NCI-H2029 (cell line): ENCODE data around the gene PRDX5.

Experiments
- DNase-seq: peaks from one replicate; lab custom pipeline; 2025; lab: John Stamatoyannopoulos, UW

The PRDX5 gene

GRCh38 chr11:64347193-64347867 lies 29.4 kb downstream of the PRDX5 start:
- no peak for DNase-seq

DNA sequence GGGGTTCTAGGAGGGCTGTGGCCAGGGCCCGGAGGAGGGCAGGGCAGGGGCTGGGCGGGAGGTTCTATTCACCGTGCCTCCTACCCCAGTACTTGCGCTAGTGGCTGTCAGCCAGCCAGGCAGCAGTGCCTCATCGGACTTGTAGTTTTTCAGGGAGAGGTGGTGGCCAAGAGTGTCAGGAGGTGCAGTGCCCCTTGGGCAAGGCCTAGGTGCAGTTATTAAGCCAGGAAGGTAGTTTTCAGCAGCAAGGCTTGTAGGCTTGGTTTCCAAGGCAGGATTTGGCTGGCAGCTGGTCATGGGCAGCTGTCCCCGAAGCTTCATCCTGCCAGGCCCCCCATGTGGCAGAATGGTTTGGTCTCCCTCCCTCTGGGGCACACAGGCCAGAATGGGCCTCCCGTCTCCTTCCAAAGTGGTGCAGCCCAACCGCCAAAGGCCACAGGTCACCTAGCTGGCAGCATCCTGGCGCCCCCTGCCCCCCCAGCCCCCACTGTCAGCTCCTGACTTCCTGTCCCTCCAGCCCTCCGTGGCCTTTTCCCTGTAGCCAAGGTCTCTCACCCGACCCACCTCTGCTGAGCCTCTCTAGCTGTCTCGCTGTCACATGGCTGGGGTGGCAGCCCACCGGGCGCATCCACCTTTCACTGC lies 30.6 kb downstream of the PRDX5 start:
- DNase-seq = no peak

DNA sequence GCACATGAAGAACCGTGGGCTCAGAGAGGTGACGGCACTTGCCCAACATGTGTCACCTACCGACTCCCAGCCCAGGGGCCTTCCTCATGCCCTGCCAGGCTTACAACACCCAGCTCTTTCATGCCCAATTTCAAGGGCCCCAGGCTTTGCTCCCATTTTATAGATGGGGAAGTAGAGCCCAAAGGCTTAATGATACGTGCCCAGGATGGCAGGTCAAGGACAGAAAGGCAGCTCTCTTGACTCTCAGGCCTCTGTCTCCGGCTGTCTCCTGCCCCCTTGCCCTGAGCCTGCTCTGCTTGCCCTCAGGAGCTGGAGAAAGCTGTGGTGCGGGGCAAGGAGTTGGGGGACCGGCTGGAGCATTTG lies 31.1 kb downstream of the PRDX5 start:
- DNase-seq = no peak

DNA sequence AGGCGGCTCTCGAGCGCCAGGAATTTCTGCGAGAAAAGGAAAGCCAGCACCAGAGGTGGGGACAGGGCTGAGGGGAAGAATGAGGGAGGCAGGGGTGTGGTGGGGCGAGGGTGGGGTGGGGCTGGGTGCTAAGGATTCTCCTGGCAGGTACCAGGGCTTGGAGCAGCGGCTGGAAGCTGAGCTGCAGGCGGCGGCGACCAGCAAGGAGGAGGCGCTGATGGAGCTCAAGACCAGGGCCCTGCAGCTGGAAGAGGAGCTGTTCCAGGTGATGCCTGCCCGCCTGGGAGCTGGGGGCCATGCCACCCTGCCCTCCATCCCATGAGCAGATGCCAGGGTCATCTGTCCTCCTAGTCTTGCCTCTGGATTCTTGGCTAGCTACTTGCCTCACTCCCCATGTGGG lies 31.5 kb downstream of the PRDX5 start:
- DNase-seq = no peak

DNA sequence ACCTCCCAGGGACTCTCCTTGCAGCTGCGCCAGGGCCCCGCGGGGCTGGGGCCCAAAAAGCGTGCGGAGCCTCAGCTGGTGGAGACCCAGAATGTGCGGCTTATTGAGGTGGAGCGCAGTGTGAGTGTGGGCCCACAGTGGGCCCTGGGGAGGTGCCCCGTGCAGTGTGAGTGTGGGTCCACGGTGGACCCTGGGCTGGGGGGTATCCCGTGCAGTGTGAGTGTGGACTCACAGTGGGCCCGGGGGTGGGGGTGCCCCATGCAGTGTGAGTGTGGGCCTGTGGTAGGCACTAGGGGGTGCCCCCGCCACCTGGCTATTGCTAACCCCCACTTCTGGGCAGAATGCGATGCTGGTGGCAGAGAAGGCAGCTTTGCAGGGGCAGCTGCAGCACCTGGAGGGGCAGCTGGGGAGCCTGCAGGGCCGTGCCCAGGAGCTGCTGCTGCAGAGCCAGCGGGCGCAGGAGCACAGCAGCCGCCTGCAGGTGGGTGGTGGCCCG lies 33.3 kb downstream of the PRDX5 start:
- no peak for DNase-seq

DNA sequence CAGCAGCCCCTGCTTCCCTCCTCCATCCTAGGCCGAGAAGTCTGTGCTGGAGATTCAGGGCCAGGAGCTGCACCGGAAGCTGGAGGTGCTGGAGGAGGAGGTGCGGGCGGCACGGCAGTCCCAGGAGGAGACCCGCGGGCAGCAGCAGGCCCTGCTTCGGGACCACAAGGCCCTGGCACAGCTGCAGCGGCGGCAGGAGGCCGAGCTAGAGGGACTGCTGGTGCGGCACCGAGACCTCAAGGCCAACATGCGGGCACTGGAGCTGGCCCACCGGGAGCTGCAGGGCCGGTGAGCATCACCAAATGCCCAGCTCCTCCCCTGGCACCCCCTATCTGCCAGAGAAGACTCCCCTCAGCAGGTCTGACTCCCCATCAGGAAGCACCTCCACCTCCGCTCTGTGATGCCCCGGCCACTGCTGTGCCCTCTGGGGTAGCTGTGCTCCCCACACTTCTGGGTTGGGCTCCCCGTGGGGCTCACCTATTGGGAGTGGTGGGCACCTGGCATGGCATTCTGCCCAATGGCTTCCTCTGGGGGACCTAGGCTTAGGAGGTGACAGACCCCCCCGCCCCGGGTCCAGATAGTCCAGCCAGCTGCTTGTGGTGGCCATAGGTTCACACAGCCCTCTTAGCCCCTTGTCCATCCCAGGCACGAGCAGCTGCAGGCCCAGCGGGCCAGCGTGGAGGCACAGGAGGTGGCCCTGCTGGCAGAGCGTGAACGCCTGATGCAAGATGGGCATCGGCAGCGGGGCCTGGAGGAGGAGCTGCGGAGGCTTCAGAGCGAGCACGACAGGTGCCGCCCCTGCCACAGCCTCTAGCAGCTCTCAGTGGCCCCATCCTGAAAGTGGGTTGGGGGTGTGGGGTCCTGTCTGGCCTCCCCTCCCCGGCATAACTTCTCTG lies 34.4 kb downstream of the PRDX5 start:
- no peak for DNase-seq

DNA sequence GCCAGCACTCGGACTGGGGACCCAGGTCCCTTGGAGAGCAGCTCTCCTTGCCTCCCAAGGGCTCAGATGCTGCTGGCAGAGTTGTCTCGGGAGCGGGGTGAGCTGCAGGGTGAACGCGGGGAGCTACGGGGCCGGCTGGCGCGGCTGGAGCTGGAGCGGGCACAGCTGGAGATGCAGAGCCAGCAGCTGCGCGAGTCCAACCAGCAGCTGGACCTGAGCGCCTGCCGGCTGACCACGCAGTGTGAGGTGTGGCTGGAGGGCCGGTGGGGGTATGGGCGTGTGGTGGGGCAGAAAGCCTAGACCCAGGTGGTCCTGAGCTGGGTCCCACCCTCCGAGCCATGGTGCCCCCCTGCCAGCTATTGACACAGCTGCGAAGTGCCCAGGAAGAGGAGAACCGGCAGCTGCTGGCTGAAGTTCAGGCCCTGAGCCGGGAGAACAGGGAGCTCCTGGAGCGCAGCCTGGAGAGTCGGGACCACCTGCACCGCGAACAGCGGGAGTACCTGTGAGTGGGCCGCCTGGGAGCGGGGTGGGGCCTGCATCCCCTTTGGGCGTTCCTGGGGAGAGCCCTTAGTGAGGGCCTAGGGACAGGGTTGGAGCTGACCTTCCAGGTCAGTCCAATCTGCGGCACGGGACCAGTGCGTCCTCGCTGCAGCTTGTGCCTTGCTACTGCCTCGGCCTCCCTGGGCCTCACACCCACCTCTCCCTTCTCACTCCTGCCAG lies 35.2 kb downstream of the PRDX5 start:
- DNase-seq = no peak

DNA sequence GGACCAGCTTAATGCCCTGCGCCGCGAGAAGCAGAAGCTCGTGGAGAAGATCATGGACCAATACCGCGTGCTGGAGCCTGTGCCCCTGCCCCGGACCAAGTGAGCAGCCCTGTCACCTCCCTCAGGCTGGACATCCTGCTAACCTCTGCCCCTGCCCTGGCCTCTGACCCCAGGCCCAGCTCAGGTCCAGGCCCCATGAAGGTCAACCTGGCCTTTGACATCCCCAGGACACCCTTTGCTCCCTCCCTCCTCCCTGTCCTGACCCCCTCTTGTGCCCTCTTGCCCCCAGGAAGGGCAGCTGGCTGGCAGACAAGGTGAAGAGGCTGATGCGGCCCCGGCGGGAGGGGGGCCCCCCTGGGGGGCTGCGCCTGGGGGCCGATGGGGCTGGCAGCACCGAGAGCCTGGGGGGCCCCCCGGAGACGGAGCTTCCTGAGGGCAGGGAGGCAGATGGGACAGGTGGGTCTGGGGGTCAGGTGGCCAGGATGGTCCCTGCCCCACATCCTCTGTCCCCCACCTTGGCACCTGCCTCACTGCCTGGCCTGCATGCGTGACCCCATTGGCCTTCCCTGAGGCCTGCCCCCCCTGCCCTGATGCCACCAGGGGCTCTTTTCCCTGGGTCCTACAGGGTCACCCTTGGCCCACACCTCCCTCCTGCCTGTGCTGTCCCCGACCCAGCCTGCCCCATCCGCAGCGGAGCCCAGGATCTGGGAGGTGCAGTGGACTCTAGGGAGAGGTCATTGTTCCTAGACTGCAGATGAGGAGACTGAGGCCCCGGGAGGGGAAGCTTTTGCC lies 36.0 kb downstream of the PRDX5 start:
- no peak for DNase-seq

DNA sequence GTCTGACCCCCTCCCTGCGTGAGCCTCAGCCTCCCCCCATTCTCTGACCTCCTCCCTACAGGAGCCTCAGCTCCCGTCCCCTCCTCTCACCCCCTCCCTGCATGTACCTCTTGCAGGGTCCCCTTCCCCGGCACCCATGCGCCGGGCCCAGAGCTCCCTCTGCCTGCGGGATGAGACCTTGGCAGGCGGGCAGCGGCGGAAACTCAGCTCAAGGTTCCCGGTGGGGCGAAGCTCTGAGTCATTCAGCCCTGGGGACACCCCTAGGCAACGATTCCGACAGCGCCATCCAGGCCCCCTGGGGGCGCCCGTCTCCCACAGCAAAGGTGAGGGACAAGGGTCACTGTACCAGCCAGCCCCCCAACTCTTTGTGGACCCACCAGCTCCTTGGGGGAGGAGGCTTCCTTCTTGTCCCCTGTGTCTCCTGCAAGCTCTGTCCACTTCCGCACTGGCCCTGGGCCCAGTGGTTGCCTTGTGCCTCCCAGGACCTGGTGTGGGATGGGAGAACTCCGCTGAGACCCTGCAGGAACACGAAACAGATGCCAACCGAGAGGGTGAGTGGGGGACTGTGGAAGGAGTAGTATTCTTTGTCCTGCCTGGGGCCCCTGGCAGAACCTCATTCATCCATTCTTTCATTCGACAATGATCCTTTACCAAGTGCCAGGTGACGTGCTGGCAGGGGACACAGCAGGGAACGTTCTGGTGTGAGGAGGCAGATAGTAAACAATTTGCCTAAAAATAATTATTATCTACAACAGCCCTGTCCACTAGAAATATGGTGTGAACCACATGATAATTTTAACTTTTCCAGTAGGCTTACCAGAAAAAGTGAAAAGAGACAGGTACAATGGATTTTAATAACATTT lies 37.4 kb downstream of the PRDX5 start:
- DNase-seq = peak; percentile 51

- DNase-seq = no peak
Measured at GRCh38 chr11:64356498-64357411, 38.8 kb downstream of the PRDX5 start.

DNA sequence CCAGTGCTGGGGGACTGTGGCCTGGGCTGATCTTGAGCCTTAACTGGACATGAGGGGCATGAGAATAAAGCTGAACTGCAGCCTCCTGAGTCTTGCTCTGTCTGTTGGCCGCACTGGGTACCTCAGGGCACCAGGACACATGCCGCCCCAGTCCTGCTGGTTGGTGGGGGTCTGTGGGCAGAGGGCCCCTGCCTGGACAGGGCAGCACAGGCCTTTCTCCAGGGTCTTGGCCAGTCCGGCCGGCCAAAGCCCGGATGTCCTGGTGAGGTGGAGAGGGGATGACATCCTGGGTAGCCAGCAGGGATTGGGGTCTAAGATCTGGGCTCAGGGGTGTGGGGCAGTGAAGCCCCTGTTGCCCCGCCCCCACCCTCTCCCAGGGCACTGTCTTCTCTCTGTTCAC lies 39.5 kb downstream of the PRDX5 start:
- DNase-seq = no peak

DNA sequence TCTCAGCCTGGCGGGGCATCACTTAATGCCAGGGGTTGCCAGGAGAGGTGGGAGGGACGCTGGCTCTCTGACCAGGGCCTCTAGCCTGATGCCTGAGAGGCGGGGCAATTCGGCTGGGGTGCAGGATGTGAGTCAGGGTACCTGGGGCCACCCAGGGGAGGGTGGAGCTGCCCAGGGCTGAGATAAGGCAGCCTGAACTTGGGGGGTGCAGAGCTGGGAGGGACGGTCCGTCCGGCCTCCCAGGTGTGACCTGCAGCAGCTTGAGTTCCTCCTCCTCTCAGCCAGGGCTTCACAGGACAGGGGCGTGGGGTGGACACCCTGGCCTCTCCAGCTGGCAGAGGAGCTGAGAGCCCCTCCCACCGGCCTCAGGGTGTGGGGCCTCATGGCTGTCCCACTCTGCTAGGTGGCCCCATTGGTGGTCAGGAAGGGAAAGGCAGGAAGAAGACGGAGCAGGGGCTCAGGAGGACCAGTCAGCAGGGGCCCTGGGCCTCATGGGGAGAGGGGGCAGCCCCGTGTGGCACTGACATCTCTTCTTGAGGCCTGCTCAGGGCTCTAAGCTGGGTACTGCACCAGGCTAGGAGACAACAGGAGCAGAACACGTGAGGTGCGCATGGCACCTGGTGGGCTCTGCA lies 40.1 kb downstream of the PRDX5 start:
- no peak for DNase-seq

- no peak for DNase-seq
Measured at GRCh38 chr11:64358536-64358906, 40.6 kb downstream of the PRDX5 start.

- DNase-seq = peak; percentile 26
Measured at GRCh38 chr11:64358907-64359711, 41.2 kb downstream of the PRDX5 start, which contains the start of gene RPS6KA4. TSS of gene RPS6KA4 (plus strand) at chr11:64359162. CDS start at chr11:64359236, 74 bp downstream.

GRCh38 chr11:64359712-64360445 lies 42.0 kb downstream of the PRDX5 start:
- DNase-seq = no peak

DNA sequence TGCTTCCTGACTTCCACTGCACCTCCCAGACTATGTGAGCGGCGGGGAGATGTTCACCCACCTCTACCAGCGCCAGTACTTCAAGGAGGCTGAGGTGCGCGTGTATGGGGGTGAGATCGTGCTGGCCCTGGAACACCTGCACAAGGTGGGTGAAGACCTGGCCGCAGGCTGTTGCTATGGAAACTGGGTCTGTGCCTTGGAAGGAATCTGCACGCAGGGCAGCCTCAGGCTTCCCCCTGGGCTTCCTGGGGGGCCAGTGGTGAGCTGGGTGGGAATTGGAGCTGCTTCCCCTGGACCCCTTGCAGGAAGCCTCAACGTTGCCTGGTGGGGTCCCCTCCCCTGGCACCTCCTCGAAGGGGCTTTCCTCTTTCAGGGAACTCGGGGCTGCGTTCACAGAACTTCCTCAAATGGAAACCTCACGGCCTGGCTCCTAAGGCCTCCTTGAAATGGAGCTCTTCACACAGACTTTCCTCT lies 42.6 kb downstream of the PRDX5 start:
- DNase-seq = no peak

GRCh38 chr11:64361659-64362058 lies 43.7 kb downstream of the PRDX5 start:
- DNase-seq = no peak
